SK-N-MC (cell line): Measurements from ENCODE around the gene VPS39.

ENCODE experiments used
- EZH2 ChIP-seq: fragments of 200-600 bp; sonication (generic); IDR thresholded peaks from one replicate; pipeline ENCODE4 v1.6.1; 2017; ENCODE audit warnings: antibody characterized with exemption
- FOXP2 ChIP-seq: optimal IDR thresholded peaks from 2 replicates; pipeline ENCODE3; 2011; ENCODE audit warnings: mild to moderate bottlenecking, moderate library complexity; ENCODE audit not compliant: insufficient read depth; ENCODE audit errors: extremely low read length, control extremely low read depth
- POLR2AphosphoS5 ChIP-seq: IDR thresholded peaks from 2 replicates; pipeline ENCODE4 v1.6.1; 2012; ENCODE audit warnings: mild to moderate bottlenecking, low read depth, low read length, borderline replicate concordance

DNA sequence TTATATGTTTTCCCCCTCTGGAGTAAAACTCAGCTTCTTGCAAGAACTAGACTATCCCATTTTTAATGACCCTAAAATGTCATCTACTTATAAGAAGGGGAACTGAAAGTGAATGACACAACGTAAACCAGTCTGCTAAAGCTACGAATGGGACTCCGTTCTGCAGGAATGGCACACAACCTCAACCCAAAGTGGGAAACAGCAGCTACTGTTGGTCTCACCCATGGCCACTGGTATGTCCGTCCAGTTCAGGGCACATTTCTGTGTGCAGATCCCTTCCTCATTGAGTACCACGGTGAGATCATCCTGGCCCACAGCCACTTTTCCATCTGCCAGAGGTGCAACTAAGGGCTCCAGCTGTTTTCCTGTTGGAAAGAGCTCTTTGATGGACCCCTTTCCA lies 23.8 kb downstream of the VPS39 start:
- no peak for TF ChIP-seq EZH2
- TF ChIP-seq POLR2AphosphoS5: no peak
- no peak for TF ChIP-seq FOXP2
